Activated naive CD8-positive, alpha-beta T cell treated with anti-CD3 and anti-CD28 coated beads, Interleukin-2, amount 10 ng/mL, durations not matched to agents 7 days and 5 days (primary cell): ENCODE measurements around the gene RAPH1. TPM values are rescaled to one million over a fixed set of nuclear protein-coding genes. Genes with fewer than 3 reads are reported as not detected.
"Not testable (repeated sequence)": the region's sequence is repeated elsewhere in the genome, so short reads cannot be mapped to it uniquely, and the experiment has no call there.

ENCODE experiments used
- ATAC-seq: fragments of 150-1000 bp; cut with Tn5 transposase; one replicate; pipeline ENCODE4 v1.10.0; 2021; ENCODE audit warnings: low read depth, moderate library complexity
- POLR2A ChIA-PET: fragments of 350-600 bp; sonication (Branson Sonifier 250); formaldehyde crosslinking; loops from one replicate; lab custom pipeline; 2021; ENCODE audit warnings: antibody characterized with exemption; lab: Charles Lee
- DNase-seq: peaks from one replicate; pipeline ENCODE4 v3.0.0; 2021
- H3K27ac Mint-ChIP-seq: one replicate; pipeline ENCODE4 v1.8.0; 2022; ENCODE audit warnings: mild to moderate bottlenecking, mixed read lengths
- H3K27me3 Mint-ChIP-seq: one replicate; pipeline ENCODE4 v1.8.0; 2022; ENCODE audit warnings: mild to moderate bottlenecking, moderate library complexity, mixed read lengths
- H3K36me3 Mint-ChIP-seq: one replicate; pipeline ENCODE4 v1.8.0; 2021; ENCODE audit warnings: mild to moderate bottlenecking, mixed read lengths
- H3K4me1 Mint-ChIP-seq: one replicate; pipeline ENCODE4 v1.8.0; 2021; ENCODE audit warnings: mixed read lengths
- H3K4me3 Mint-ChIP-seq: one replicate; pipeline ENCODE4 v1.8.0; 2022; ENCODE audit warnings: mild to moderate bottlenecking, moderate library complexity, mixed read lengths
- H3K9me3 Mint-ChIP-seq: one replicate; pipeline ENCODE4 v1.8.0; 2021; ENCODE audit warnings: mixed read lengths
- total RNA-seq, 2 experiments: library from RNA; stranded (reverse); gene quantifications; one replicate each; pipeline ENCODE4 v1.2.3, GENCODE V29; 2021

RAPH1 gene
- total RNA-seq, 2 experiments from 2014 or later, result 0.58 to 0.74 TPM

DNA sequence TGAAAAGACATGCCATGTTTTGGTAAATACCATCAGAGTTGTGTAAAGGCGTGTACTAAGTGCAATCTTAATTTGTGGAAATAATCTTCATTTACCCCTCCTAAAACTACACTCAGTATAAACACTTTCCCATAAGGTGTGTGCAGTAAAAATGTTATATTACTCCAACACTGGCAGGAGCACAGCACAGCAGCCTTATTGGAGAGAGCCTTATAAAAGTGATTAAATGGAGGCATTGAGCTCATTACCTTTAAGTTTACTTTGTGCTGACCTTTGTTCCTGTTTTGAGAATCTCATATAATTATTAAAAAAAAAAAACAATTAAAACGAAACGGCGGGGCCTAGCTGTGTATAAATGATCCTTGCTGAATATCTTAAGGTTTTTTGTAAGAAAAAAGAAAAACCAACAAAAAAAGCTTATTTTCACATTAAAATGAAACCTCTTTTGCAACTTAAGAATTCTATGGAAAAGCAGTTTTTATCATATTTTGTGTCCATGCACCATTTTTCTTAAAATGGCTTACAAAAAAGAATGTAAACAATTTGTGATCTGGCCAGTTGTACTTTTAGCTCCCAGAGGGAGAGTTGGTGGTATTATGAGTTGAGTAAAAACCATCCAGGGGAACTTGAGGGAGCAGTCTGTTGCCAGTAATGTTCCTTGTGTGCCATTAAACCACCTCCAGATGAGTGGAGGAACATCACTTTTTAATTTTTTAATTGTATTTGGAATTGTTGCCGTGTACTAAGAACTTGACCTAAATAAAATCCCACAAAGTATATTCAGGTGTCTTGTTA is 103.5 kb downstream of the RAPH1 start:
- no peak overlapping the region for H3K4me3 Mint-ChIP-seq
- no peaks in the 10 kb centered on the region for H3K9me3 Mint-ChIP-seq
- ATAC-seq (no peak), DNase-seq (no peak)
- H3K27me3 Mint-ChIP-seq, result no peaks in the 10 kb centered on the region
- peaks cover 14% of the 10 kb centered on the region for H3K36me3 Mint-ChIP-seq
- no peak overlapping the region for H3K27ac Mint-ChIP-seq
- no peaks in the 10 kb centered on the region for H3K4me1 Mint-ChIP-seq
- POLR2A ChIA-PET, result no interaction called here

GRCh38 chr2:203429643-203430042 is 105.5 kb downstream of the RAPH1 start:
- peaks cover 20% of the 10 kb centered on the region for H3K36me3 Mint-ChIP-seq
- DNase-seq, H3K4me3 Mint-ChIP-seq, H3K4me1 Mint-ChIP-seq, H3K9me3 Mint-ChIP-seq, ATAC-seq, H3K27me3 Mint-ChIP-seq, POLR2A ChIA-PET, H3K27ac Mint-ChIP-seq: not testable (repeated sequence)

DNA sequence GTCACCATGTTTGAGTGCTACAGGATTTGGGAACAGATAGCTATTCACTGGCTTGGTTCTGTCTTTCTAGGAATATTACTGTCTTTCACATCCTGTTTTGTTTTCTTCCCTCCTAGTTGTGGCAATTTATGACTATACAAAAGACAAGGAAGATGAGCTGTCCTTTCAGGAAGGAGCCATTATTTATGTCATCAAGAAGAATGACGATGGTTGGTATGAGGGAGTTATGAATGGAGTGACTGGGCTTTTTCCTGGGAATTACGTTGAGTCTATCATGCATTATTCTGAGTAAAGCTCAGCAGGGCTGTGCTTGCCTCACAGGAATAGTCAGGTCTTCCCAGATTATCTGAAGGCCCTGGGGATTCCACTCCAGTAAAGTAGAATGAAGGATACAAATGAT is 108.0 kb downstream of the RAPH1 start:
- DNase-seq (no peak), ATAC-seq (no peak)
- Mint-ChIP-seq H3K27ac (no peak overlapping the region), H3K9me3 (no peaks in the 10 kb centered on the region), H3K4me1 (no peaks in the 10 kb centered on the region), H3K36me3 (peaks cover 24% of the 10 kb centered on the region), H3K4me3 (no peak overlapping the region), H3K27me3 (no peaks in the 10 kb centered on the region)
- POLR2A ChIA-PET, result no interaction called here

- H3K9me3 Mint-ChIP-seq, result peaks cover 2% of the 10 kb centered on the region
- H3K27me3 Mint-ChIP-seq, result no peaks in the 10 kb centered on the region
- POLR2A ChIA-PET, result no interaction called here
- no peaks in the 10 kb centered on the region for H3K4me1 Mint-ChIP-seq
- DNase-seq (no peak), ATAC-seq (no peak)
- H3K4me3 Mint-ChIP-seq, result no peak overlapping the region
- peaks cover 39% of the 10 kb centered on the region for H3K36me3 Mint-ChIP-seq
- no peak overlapping the region for H3K27ac Mint-ChIP-seq
Measured at GRCh38 chr2:203418271-203418670, 116.8 kb downstream of the RAPH1 start.

DNA sequence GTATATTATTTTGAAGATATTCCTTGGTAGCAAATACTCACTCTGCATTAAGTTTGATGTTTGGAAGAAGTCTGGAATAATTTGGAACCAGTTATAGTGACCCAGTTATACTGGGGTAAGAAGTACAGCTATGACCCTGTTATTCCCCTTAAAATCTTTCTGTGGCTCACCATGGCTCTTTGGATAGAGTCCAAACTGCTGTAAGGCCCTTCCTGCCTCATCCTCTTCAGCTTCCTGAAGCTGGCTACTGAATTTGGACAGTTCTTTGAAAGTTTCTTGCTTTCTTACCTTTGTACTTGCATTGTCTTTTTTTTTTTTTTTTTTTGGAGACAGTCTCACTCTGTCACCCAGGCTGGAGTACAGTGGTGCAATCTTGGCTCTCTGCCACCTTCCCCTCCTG is 121.3 kb downstream of the RAPH1 start:
- Mint-ChIP-seq H3K27me3 (no peaks in the 10 kb centered on the region), H3K4me1 (no peaks in the 10 kb centered on the region), H3K9me3 (peaks cover 2% of the 10 kb centered on the region), H3K27ac (no peak overlapping the region), H3K4me3 (no peak overlapping the region), H3K36me3 (peaks cover 28% of the 10 kb centered on the region)
- POLR2A ChIA-PET, result interaction anchor here (0.7 kb wide), 1 partner anchor 488 kb away, joined by 5 read pairs; no protein-coding TSS in a partner anchor
- DNase-seq, result no peak
- no peak for ATAC-seq

GRCh38 chr2:203412546-203413331 is 122.4 kb downstream of the RAPH1 start:
- POLR2A ChIA-PET, result no interaction called here
- no peak overlapping the region for H3K4me3 Mint-ChIP-seq
- DNase-seq, result no peak
- H3K27me3 Mint-ChIP-seq, result no peaks in the 10 kb centered on the region
- no peak for ATAC-seq
- no peaks in the 10 kb centered on the region for H3K4me1 Mint-ChIP-seq
- no peaks in the 10 kb centered on the region for H3K9me3 Mint-ChIP-seq
- peaks cover 20% of the 10 kb centered on the region for H3K36me3 Mint-ChIP-seq
- no peak overlapping the region for H3K27ac Mint-ChIP-seq

DNA sequence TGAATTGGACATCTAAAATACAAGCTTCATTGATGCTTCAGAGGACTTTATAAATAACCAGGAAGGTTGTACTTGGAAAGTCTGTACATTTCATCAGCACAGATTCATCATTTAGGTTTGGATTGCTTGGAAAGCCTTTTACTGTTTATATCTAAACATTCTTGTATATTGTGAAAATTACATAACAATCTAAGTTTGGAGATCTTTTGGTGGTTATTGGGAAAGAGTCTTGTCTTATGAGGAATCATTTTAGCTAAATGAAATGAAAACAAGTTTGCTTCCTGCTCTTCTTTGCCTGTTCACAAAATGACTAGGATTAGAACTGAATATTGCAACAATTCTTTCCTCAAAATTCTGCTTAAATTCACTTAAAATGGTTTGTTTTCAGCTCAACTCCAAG is 127.6 kb downstream of the RAPH1 start:
- Mint-ChIP-seq H3K9me3 (no peaks in the 10 kb centered on the region), H3K4me3 (no peak overlapping the region), H3K27me3 (no peaks in the 10 kb centered on the region), H3K4me1 (no peaks in the 10 kb centered on the region), H3K36me3 (peaks cover 13% of the 10 kb centered on the region), H3K27ac (no peak overlapping the region)
- ATAC-seq (no peak), DNase-seq (no peak)
- POLR2A ChIA-PET, result no interaction called here

DNA sequence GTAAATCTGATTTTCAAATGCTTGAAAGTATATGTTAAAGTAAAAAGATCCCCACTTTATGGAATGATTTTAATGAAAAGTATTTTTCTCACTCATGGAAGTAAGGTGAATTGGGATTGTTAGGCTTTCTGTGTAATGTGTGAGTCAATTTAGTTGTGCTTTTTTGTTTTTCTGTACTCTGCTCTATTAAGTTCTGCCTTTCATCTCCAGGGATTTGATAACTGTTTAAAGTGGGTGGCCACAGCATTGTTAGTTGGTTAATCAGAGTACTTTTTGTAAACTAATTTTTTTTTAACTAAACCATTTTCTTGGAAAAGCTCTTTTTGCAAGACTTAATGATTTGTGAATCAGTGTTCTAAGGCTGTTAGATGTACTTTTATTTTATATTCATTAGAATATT is 130.1 kb downstream of the RAPH1 start:
- DNase-seq (no peak), ATAC-seq (no peak)
- POLR2A ChIA-PET, result no interaction called here
- Mint-ChIP-seq H3K27me3 (no peaks in the 10 kb centered on the region), H3K9me3 (no peaks in the 10 kb centered on the region), H3K4me3 (no peak overlapping the region), H3K27ac (no peak overlapping the region), H3K36me3 (peaks cover 16% of the 10 kb centered on the region), H3K4me1 (no peaks in the 10 kb centered on the region)

DNA sequence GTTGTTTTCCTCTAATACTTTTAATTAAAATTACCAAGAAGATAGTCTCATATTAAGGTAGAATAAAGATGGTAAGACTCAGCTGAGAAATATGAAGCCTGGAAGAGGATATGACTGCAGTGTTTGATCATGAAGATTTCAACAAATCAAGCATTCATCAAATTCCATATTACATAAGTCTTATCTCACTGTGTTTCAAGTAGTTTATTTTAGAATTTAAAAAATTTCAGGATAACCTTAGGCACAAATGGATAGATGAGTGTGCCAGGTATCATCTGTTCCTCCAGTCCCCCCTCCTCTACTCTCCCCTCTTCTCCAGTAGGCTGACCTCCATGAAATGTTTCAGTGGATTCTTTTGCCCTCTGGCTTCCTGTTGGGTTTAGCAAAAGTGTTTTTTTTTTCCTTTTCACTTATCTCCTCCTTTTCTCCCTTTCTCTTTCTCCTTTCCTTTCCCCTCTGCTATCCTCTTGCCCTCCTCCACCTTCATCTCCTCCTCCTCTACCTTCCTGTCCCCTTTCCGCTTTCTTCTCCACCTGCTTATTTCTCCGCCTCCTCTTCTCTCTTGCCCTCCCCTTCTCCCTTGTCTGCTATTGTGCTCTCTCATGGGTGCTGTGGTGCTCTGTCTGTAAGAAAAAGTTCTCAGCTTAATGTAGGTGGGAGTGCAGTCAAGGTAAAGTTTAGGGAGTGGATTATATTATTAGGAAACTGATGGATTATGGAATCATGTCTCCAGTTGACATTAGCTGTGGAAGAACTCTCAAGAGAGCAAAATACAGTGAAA is 134.1 kb downstream of the RAPH1 start:
- POLR2A ChIA-PET, result no interaction called here
- no peak overlapping the region for H3K4me3 Mint-ChIP-seq
- H3K9me3 Mint-ChIP-seq, result peaks cover 3% of the 10 kb centered on the region
- no peak overlapping the region for H3K27ac Mint-ChIP-seq
- H3K4me1 Mint-ChIP-seq, result no peaks in the 10 kb centered on the region
- ATAC-seq (no peak), DNase-seq (no peak)
- H3K27me3 Mint-ChIP-seq, result no peaks in the 10 kb centered on the region
- H3K36me3 Mint-ChIP-seq, result peaks cover 22% of the 10 kb centered on the region

DNA sequence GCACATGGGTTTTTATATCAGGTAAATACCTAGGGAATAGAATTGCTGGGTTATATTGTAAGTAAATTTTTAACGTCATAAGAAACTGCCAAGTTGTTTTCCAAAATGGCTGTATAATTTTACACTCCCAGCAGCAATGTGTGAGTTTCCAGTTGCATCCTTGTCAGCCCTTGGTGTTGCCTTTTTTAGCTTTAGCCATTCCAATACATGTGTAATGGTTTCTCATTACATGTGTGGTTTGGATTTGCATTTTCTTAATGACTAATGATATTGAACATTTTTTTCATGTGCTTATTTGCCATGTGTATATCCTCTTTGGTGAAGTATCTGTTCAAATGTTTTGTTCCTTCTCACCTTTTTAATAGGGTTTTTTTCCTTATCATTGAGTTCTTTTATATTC is 136.1 kb downstream of the RAPH1 start:
- peaks cover 31% of the 10 kb centered on the region for H3K36me3 Mint-ChIP-seq
- H3K4me3 Mint-ChIP-seq, result no peak overlapping the region
- ATAC-seq (no peak), DNase-seq (no peak)
- H3K27me3 Mint-ChIP-seq, result no peaks in the 10 kb centered on the region
- H3K9me3 Mint-ChIP-seq, result peaks cover 3% of the 10 kb centered on the region
- H3K27ac Mint-ChIP-seq, result no peak overlapping the region
- no peaks in the 10 kb centered on the region for H3K4me1 Mint-ChIP-seq
- POLR2A ChIA-PET, result no interaction called here

- Mint-ChIP-seq H3K36me3 (peaks cover 35% of the 10 kb centered on the region), H3K27me3 (no peaks in the 10 kb centered on the region)
- POLR2A ChIA-PET, result no interaction called here
Measured at GRCh38 chr2:203396667-203397066, 138.4 kb downstream of the RAPH1 start.

DNA sequence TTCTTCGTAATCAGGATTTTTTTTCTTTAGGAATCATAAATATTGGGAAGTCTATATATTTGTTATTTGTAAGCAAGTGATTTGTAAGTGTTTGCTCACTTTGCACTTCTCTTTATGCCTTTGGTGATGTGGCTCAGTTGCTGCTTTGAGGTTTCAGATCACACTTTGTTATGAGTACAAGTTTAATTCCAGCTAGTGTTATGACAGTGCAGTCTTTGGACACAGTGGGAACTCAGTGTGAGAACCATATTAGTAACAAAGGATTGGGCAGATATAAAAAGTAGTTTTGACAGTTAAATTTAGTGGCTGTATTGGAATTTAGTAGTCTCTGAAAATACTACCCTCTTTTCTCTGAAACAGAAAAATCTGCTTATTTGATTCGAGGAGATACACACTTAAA is 139.2 kb downstream of the RAPH1 start:
- H3K4me1 Mint-ChIP-seq, result peaks cover 4% of the 10 kb centered on the region
- peaks cover 33% of the 10 kb centered on the region for H3K36me3 Mint-ChIP-seq
- H3K4me3 Mint-ChIP-seq, result no peak overlapping the region
- H3K27me3 Mint-ChIP-seq, result no peaks in the 10 kb centered on the region
- POLR2A ChIA-PET, result interaction anchor here (0.6 kb wide), 1 partner anchor 51 kb away, joined by 3 read pairs; no protein-coding TSS in a partner anchor
- H3K27ac Mint-ChIP-seq, result no peak overlapping the region
- H3K9me3 Mint-ChIP-seq, result peaks cover 3% of the 10 kb centered on the region
- ATAC-seq (no peak), DNase-seq (no peak)

More at GRCh38 chr2:203396667-203397066, 138.4 kb downstream of the RAPH1 start:
- Mint-ChIP-seq H3K27ac (no peak overlapping the region), H3K4me3 (no peak overlapping the region), H3K9me3 (peaks cover 3% of the 10 kb centered on the region), H3K4me1 (peaks cover 4% of the 10 kb centered on the region)
- no peak for DNase-seq
- no peak for ATAC-seq

DNA sequence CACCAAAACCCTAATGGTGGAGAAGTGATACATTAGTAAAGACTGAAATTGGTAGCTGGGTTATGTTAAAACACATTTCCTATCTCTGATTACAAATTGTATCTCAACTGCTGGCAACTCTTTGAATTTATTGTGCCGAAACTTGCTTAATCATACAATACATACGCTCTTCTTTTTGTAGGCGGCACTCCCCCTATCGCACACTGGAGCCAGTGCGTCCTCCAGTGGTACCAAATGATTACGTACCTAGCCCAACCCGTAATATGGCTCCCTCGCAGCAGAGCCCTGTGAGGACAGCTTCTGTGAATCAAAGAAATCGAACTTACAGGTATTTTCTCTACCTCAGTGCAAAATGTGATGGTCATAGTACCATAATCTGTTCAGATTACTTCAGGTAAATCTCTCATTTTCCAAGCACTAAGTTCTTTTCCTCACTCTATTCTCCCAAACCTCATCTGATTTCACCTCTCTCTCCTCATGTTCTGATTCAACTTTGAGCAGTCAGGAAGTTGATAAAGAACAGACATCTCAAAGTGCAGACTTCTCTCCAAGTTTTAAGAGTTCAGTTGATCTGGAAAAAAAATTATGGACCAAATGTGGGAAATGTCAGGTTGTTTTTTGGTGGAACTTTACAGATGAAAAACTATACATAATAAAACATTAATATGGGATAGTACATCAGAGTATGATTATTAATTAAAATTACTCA is 140.4 kb downstream of the RAPH1 start:
- no peak for ATAC-seq
- peaks cover 3% of the 10 kb centered on the region for H3K9me3 Mint-ChIP-seq
- no peak overlapping the region for H3K27ac Mint-ChIP-seq
- peaks cover 4% of the 10 kb centered on the region for H3K4me1 Mint-ChIP-seq
- H3K4me3 Mint-ChIP-seq, result no peak overlapping the region
- DNase-seq, result no peak
- POLR2A ChIA-PET, result no interaction called here
- no peaks in the 10 kb centered on the region for H3K27me3 Mint-ChIP-seq
- H3K36me3 Mint-ChIP-seq, result peaks cover 36% of the 10 kb centered on the region
